K562 (cell line): ENCODE measurements around the gene PPIL1. TPM values are rescaled to one million over a fixed set of nuclear protein-coding genes. Genes with fewer than 3 reads are reported as not detected.

Source experiments
- ATAC-seq: fragments of 200-7000 bp; cut with Tn5 transposase; 3 replicates; pipeline ENCODE4 v1.9.1; 2020; ENCODE audit warnings: moderate library complexity
- BruUV-seq: library from RNA; stranded (reverse); fragments of 400-500 nt; replicated peaks from 2 replicates; lab custom pipeline; 2021; lab: Mats Ljungman, UMichigan
- CTCF ChIA-PET: fragments of 300-600 bp; formaldehyde crosslinking; extraction: SDS; loops from one replicate; lab custom pipeline; 2021; ENCODE audit warnings: low intra/inter-chr PET ratio; lab: Yijun Ruan, JAX
- POLR2A ChIA-PET: fragments of 300-600, 350-650 bp; sonication (Branson Sonifier 250); formaldehyde crosslinking; extraction: SDS; loops from one replicate; lab custom pipeline; 2021; ENCODE audit warnings: antibody characterized with exemption, inconsistent platforms; lab: Yijun Ruan, JAX
- DNase-seq, 4 experiments: peaks; one replicate each; pipeline versions ENCODE4 v3.0.0 to v3.0.0-alpha.2; 2011 to 2018; ENCODE audit warnings: low spot score in 3 of 4, mixed read lengths in 3 of 4; ENCODE audit errors: extremely low read depth in 1 of 4
- FAIRE-seq: peaks from 2 replicates; lab custom pipeline; 2011; peaks lifted over from hg19 to GRCh38; lab: Jason Lieb, UNC
- H2AFZ ChIP-seq: 2 replicates; pipeline ENCODE4 v1.6.0; 2011; ENCODE audit warnings: low read depth, low read length, control low read depth, inconsistent platforms
- H3K27ac ChIP-seq: fragments of 200-600 bp; 3 replicates; pipeline ENCODE4 v1.8.0; 2011; ENCODE audit warnings: low read depth, mild to moderate bottlenecking, control low read depth, inconsistent platforms, low read length, moderate library complexity, mixed read lengths; ENCODE audit errors: extremely low read depth
- H3K27me3 ChIP-seq, 2 experiments: fragments of 300-600 bp in 1 of 2; 2 replicates in 1 of 2; 3 replicates in 1 of 2; pipeline versions ENCODE4 v1.6.0 to v1.8.0; 2011; ENCODE audit warnings: inconsistent platforms in 2 of 2, low read length in 2 of 2, mild to moderate bottlenecking in 1 of 2, mixed read lengths in 1 of 2, moderate library complexity in 1 of 2; ENCODE audit not compliant: control insufficient read depth in 2 of 2, insufficient read depth in 2 of 2
- H3K36me3 ChIP-seq: fragments of 300-600 bp; 3 replicates; pipeline ENCODE4 v1.8.0; 2011; ENCODE audit warnings: mild to moderate bottlenecking, low read length, inconsistent platforms; ENCODE audit not compliant: control insufficient read depth, insufficient read depth
- H3K4me1 ChIP-seq, 2 experiments: fragments of 200-600 bp in 1 of 2; replicated peaks in 1 of 2; 2 replicates in 1 of 2; 3 replicates in 1 of 2; pipeline versions ENCODE4 v1.5.1 to v1.8.0; 2011; ENCODE audit warnings: inconsistent platforms in 2 of 2, low read length in 2 of 2, mild to moderate bottlenecking in 1 of 2, mixed read lengths in 1 of 2, moderate library complexity in 1 of 2; ENCODE audit not compliant: control insufficient read depth in 2 of 2, insufficient read depth in 2 of 2
- H3K4me2 ChIP-seq: 2 replicates; pipeline ENCODE4 v1.6.1; 2011; ENCODE audit warnings: low read length, control low read depth, inconsistent platforms, mixed read lengths; ENCODE audit not compliant: insufficient read depth
- H3K4me3 ChIP-seq: fragments of 200-600 bp; sonication (generic), shearing (Covaris generic); 2 replicates; pipeline ENCODE4 v1.5.1; 2016; ENCODE audit warnings: control low read depth, inconsistent platforms
- H3K79me2 ChIP-seq: fragments of 200-600 bp; 3 replicates; pipeline ENCODE4 v1.8.0; 2011; ENCODE audit warnings: low read length, inconsistent platforms; ENCODE audit not compliant: control insufficient read depth, insufficient read depth
- H3K9ac ChIP-seq, 2 experiments: 2 replicates each; pipeline versions ENCODE4 v1.6.0 to v1.6.1; 2011; ENCODE audit warnings: low read depth in 2 of 2, low read length in 2 of 2, control low read depth in 1 of 2, inconsistent platforms in 1 of 2, mild to moderate bottlenecking in 1 of 2, mixed read lengths in 1 of 2; ENCODE audit not compliant: insufficient read depth in 1 of 2
- H3K9me1 ChIP-seq: one replicate; pipeline ENCODE4 v1.6.0; 2011; ENCODE audit warnings: inconsistent platforms, mild to moderate bottlenecking, low read length, moderate library complexity; ENCODE audit not compliant: control insufficient read depth, insufficient read depth
- H3K9me3 ChIP-seq: replicated peaks from 2 replicates; pipeline ENCODE4 v1.5.1; 2011; ENCODE audit warnings: low read depth, low read length, inconsistent platforms; ENCODE audit not compliant: control insufficient read depth, insufficient read depth
- H4K20me1 ChIP-seq: replicated peaks from 2 replicates; pipeline ENCODE4 v1.6.1; 2011; ENCODE audit warnings: low read length, inconsistent platforms, mixed read lengths; ENCODE audit not compliant: control insufficient read depth, insufficient read depth
- ARNT ChIP-seq, 2 experiments: fragments of 450-650 bp; IDR thresholded peaks; 2 replicates each; pipeline ENCODE4 v1.6.1; 2016; ENCODE audit warnings: mild to moderate bottlenecking in 1 of 2
- ATF7 ChIP-seq: fragments of 450-650 bp; IDR thresholded peaks from 2 replicates; pipeline ENCODE4 v1.7.1; 2014; ENCODE audit warnings: mild to moderate bottlenecking, moderate library complexity
- E2F3 ChIP-seq: fragments of 250-450 bp; sonication (Bioruptor Pico); IDR thresholded peaks from 2 replicates; pipeline ENCODE4 v1.4.0; 2020; ENCODE audit warnings: mild to moderate bottlenecking
- EHMT2 ChIP-seq: fragments of 450-650 bp; IDR thresholded peaks from 2 replicates; pipeline ENCODE4 v1.6.1; 2018; ENCODE audit warnings: antibody characterized with exemption
- RNF2 ChIP-seq: sonication (generic); IDR thresholded peaks from 2 replicates; pipeline ENCODE4 v1.6.1; 2016
- TCF3 ChIP-seq: sonication (generic); formaldehyde crosslinking; IDR thresholded peaks from 2 replicates; pipeline ENCODE4 v1.4.0; 2020; ENCODE audit warnings: mild to moderate bottlenecking, missing genetic modification reagents
- WGBS: fragments of 100-300 bp; shearing (Covaris generic); methylation state at CpG from one replicate; pipeline ENCODE4 v1.1.6; 2016; ENCODE audit warnings: low coverage, mixed read lengths; ENCODE audit not compliant: insufficient coverage; ENCODE audit errors: missing lambda C conversion rate; 5-methylcytosine and 5-hydroxymethylcytosine counted together
- in situ Hi-C: fragments of 300-500 bp; cut with MboI; formaldehyde crosslinking; loops from 4 replicates; pipeline ENCODE4 v1.15.0; 2018; ENCODE audit warnings: inconsistent platforms, mixed read lengths
- intact Hi-C: fragments of 100-400 bp; cut with micrococcal nuclease; formaldehyde crosslinking; loops from 2 replicates; pipeline ENCODE4 v1.14.2; 2022
- polyA plus RNA-seq, 8 experiments: library from polyadenylated mRNA; depleted of rRNA in 4 of 8; stranded (reverse) in 5 of 8; unstranded in 3 of 8; fragments of >200 nt; fragmentation: Nextera tagmentation in 2 of 8; fragmentation: Illumina TruSeq in 1 of 8; extraction: Ambion mirVana in 2 of 8; extraction: Trizol in 1 of 8; gene quantifications; 2 replicates each; pipeline versions ENCODE4 v1.2.1 to v1.2.3, GENCODE V29; 2011 to 2014; ENCODE audit warnings: inconsistent platforms in 1 of 8, missing spikeins in 1 of 8
- total RNA-seq, 7 experiments: library from RNA; depleted of rRNA in 6 of 7; stranded (reverse); fragments of >200 nt in 6 of 7; fragmentation: Illumina TruSeq in 2 of 7; extraction: Trizol in 2 of 7; gene quantifications; 2 replicates each; pipeline versions ENCODE4 v1.2.1 to v1.2.3, GENCODE V29; 2011 to 2021; ENCODE audit warnings: low replicate concordance in 1 of 7
- TF ChIP-seq, protein P1 (sequence below), 2 experiments: fragments of 450-650 bp in 1 of 2; sonication (generic) in 1 of 2; formaldehyde crosslinking; conservative IDR thresholded peaks; 2 replicates each; pipeline versions ENCODE4 v1.4.0 to v1.8.1; 2020 to 2022; ENCODE audit warnings: mild to moderate bottlenecking in 1 of 2, missing genetic modification reagents in 1 of 2
- TF ChIP-seq, protein P2 (sequence below): fragments of 450-650 bp; conservative IDR thresholded peaks from 2 replicates; pipeline ENCODE4 v1.6.1; 2016; ENCODE audit warnings: missing genetic modification characterization, low read depth, mild to moderate bottlenecking, missing compliant biosample characterization, moderate library complexity

Gene PPIL1
- total and polyA plus RNA-seq, 9 of the 15 experiments (the other 6 are each of a cell fraction or from before 2014, with no cell fraction given): 65.8 to 205 (median 130) TPM

DNA sequence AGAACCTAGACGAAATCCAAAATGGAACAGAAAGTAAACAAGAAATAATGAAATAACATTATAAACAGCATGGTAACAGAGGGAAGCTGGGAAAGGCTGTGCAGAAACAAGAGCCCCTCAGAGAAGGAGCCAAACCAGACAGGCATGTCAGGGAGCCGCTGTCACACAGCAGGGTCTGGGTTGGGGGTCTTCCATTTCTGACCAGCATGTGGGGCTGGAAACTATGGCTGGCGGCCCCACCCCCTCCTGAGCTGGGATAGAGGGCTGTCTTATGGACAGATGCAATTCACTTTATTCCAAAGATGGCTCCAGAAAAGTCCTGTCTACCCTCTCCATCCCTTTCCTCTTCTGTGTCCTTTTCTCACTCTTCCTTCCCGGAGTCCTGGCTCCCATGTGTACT, 38.5 kb upstream of the PPIL1 start:
- H3K36me3 ChIP-seq: peaks cover 92% of the 10 kb centered on the region
- peaks cover 0 to 6% of the 10 kb centered on the region in 2 experiments; a peak in 3 of 5 replicates for H3K4me1 ChIP-seq
- 0 out of 2 replicates have a peak, but pooled peaks cover 3% of the 10 kb centered on the region for H4K20me1 ChIP-seq
- H3K9ac ChIP-seq: no peak overlapping the region
- ChIA-PET POLR2A (interaction anchor here (0.7 kb wide), 1 partner anchor 17 kb away, joined by 5 read pairs; no protein-coding TSS in a partner anchor), CTCF (no interaction called here)
- WGBS: 74% methylated on average over 4 of the region's 4 CpGs
- H2AFZ ChIP-seq: no peak overlapping the region
- H3K27me3 ChIP-seq: no peaks in the 10 kb centered on the region
- in situ Hi-C loops (no loop called here), intact Hi-C loops (loop anchor here (10.0 kb wide), 1 partner anchor 102 kb away; no protein-coding TSS in a partner anchor)
- no peaks in the 10 kb centered on the region for H3K9me1 ChIP-seq
- ATAC-seq: no peak
- no peak overlapping the region for H3K4me2 ChIP-seq
- BruUV-seq: no TSS peak
- no peak overlapping the region for H3K4me3 ChIP-seq
- H3K27ac ChIP-seq: no peak overlapping the region
- H3K9me3 ChIP-seq: no peaks in the 10 kb centered on the region
- TF ChIP-seq EHMT2 (no peak), ARNT (IDR thresholded peaks at IDR 0.05) (no peak), TCF3 (CRISPR knock-in tag) (no peak), ATF7 (no peak), E2F3 (no peak), RNF2 (no peak)
- TF ChIP-seq, protein P1, sequence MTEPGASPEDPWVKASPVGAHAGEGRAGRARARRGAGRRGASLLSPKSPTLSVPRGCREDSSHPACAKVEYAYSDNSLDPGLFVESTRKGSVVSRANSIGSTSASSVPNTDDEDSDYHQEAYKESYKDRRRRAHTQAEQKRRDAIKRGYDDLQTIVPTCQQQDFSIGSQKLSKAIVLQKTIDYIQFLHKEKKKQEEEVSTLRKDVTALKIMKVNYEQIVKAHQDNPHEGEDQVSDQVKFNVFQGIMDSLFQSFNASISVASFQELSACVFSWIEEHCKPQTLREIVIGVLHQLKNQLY (CRISPR knock-in tag; conservative IDR thresholded peaks at IDR 0.05): no peak
- TF ChIP-seq, protein P2, sequence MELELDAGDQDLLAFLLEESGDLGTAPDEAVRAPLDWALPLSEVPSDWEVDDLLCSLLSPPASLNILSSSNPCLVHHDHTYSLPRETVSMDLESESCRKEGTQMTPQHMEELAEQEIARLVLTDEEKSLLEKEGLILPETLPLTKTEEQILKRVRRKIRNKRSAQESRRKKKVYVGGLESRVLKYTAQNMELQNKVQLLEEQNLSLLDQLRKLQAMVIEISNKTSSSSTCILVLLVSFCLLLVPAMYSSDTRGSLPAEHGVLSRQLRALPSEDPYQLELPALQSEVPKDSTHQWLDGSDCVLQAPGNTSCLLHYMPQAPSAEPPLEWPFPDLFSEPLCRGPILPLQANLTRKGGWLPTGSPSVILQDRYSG (tag): no peak
- no peak for FAIRE-seq
- H3K79me2 ChIP-seq: no peaks in the 10 kb centered on the region
- no peak for DNase-seq
